HG03571 (cell line): Measurements from ENCODE around the gene GGA3.
"Not testable (repeated sequence)": the region's sequence is repeated elsewhere in the genome, so short reads cannot be mapped to it uniquely, and the experiment has no call there.

Experiments
- ATAC-seq: cut with Tn5 transposase; IDR thresholded peaks from one replicate; pipeline ENCODE4 v1.9.1; 2021; ENCODE audit not compliant: unreplicated experiment

The GGA3 gene, protein sequence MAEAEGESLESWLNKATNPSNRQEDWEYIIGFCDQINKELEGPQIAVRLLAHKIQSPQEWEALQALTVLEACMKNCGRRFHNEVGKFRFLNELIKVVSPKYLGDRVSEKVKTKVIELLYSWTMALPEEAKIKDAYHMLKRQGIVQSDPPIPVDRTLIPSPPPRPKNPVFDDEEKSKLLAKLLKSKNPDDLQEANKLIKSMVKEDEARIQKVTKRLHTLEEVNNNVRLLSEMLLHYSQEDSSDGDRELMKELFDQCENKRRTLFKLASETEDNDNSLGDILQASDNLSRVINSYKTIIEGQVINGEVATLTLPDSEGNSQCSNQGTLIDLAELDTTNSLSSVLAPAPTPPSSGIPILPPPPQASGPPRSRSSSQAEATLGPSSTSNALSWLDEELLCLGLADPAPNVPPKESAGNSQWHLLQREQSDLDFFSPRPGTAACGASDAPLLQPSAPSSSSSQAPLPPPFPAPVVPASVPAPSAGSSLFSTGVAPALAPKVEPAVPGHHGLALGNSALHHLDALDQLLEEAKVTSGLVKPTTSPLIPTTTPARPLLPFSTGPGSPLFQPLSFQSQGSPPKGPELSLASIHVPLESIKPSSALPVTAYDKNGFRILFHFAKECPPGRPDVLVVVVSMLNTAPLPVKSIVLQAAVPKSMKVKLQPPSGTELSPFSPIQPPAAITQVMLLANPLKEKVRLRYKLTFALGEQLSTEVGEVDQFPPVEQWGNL

DNA sequence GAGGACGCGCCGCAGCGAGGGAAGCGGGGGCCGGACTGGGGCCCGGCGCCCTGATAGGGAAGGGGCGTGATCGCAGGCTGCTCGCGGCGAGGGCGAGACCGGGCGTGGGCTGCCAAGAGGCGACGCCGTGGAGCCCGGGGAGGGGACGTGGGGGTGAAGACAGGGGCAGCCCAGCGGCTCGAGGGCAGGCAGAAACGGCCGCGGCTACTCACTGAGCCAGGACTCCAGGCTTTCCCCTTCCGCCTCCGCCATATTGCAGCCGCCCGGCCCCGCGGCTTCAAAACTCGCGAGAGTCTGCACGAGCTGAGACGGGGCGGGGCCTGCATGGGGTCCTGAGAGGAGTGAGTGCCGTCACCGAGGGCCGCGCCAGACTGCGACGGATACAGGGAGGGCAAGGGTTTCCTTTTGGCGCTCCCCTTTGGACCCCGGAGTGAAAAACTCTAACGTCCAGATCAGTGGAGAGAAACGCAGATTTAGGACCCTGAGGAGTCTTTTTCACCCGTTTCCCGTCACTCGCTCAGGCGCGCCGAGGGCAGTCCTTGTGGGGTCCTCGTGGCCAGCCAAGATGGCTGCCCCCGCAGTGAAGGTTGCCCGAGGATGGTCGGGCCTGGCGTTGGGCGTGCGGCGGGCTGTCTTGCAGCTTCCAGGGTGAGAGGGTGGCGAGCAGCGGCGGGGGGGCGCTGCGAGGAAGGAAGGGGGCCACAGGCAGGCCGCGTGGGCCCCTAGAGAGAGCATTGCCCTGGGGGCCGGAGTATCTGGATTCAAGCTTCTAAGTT, at the start of gene GGA3, which contains the start of gene MRPS7:
GGA3 (minus strand) TSS at position 271 of the 776 bp plus-strand sequence; CDS start at position 252, 19 bp downstream.
MRPS7 (plus strand) TSS at position 544 of the 776 bp plus-strand sequence; CDS start at position 566, 22 bp downstream.
- peak; percentile 83 for ATAC-seq

DNA sequence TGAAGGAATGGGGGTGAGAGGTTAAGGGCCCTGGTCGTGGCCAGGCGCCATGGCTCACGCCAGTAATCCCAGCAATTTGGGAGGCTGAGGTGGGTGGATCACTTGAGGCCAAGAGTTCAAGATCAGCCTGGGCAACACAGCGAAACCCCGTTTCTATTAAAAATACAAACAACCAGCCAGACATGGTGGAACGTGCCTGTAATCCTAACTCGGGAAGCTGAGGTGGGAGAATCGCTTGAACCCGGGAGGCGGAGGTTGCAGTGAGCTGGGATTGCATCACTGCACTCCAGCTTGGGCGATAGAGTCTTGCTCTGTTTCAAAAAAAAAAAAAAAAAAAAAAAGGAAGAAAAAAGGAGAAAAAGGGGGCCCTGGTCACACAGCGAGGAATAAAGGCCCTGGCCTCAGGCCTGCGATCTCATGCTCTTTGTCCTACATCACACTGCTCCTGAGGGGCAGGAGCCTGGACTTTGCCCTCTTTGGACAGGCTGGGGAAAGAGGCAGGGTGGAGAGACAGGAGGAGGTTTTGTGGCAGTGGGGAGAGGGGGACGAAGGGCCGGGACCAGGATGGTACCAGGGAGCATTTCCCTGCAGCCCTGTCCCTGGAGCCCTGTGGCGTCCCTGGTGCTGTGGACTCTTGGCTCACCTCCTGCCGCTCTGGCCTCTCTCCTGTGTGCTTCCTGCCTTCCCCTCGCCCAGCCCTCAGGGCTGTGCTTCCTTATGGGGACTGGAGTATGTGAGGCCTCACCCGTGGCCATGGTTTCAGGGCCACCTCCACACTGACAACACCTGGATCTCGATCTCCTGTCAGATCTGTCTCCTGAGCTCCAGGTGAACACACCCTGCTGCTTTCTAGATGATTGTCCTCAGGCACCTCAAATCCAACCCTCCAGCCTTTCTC, 47.6 kb upstream of the GGA3 start:
- no peak for ATAC-seq

DNA sequence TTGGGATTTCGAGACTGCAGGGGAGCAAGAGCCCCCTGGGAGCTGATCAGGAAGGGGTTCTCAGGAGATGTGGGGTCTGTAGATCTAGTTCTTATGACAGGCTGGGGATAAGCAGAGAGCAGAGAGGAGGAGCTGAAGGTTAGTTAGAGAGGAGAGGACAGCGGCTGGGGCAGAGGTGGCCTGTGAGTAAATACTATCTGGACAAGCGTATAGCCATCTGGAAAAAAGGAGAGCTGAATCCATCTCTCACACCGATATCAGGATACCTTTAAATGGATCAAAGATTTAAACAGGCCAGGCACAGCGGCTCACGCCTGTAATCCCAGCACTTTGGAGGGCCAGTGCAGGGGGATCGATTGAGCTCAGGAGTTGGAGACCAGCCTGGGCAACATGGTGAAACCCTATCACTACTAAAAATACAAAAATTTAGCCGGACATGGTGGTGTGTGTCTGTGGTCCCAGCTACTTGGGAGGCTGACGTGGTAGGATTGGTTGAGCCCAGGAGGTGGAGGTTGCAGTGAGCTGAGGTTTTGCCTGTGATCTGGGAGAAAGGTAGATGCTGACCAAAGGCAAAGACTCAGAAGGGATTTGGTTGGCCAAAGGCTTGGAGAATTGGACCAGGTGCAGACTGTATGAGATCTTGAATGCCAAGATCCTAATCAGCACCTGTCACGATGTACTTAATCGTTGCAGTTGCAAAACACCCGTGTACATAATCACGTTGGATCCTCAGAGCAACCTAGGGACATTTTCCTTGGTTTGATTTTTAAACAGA, 46.7 kb upstream of the GGA3 start:
- no peak for ATAC-seq

DNA sequence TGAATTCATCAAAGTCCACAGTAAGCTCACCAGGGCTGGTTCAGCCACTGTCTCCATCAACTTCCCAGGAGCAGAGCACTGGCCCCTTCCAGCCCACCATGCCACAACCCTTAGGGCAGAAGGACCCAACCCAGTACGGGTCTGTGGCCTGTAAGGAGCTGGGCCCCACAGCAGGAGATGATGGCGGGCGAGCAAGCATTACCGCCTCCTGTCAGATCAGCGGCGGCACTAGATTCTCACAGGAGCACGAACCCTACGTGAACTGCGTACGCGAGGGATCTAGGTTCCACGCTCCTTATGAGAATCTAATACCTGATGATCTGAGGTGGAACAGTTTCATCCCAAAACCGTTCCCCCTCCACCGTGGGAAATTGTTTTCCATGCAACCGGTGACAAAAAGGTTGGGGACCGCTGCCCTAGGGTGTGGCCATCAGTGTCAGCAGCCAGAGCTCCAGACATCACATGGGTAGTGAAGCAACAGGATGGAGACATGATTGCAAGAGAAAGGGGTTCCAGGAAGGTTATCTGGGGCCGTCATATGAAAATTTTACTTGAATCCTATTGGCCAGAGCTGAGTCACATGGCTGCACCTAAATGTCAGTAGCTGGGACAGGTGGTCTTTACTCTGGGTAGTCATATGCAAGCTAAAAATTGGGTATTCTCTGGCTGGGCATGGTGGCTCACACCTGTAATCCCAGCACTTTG, 40.2 kb upstream of the GGA3 start:
- ATAC-seq: no peak

DNA sequence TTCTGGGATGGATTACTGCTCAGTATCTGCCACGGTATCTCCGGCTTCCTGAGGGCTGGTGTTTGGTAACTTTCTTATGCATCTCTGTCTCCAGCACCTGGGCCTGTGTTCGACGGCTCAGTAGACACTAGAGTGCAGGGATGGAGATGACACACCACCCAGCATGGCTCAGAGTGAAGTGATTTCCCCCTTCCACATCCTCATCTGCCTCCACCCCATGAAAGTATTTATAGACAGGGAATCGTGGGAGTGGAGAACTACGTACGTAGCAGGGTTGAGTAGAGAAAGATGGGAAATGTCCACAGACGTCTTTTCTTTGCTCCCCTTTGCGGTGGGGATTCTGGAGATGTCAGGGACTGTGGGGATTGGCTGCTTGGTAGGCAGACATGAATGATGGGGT, 39.6 kb upstream of the GGA3 start:
- ATAC-seq: no peak

DNA sequence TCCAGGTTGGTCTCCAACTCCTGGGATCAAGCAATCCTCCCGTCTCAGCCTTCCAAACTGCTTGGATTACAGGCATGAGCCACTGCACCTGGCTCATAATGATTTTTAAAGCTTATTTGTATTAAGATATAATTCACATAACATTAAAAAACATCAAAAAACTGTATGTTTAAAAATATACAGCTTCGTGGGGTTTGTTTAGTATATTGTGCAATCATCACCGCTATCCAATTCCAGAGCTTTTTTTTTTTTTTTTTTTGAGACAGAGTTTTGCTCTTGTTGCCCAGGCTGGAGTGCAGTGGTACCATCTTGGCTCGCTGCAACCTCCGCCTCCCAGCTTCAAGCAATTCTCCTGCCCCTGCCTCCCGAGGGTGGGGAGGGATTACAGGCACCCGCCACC, 38.9 kb upstream of the GGA3 start:
- no peak for ATAC-seq

DNA sequence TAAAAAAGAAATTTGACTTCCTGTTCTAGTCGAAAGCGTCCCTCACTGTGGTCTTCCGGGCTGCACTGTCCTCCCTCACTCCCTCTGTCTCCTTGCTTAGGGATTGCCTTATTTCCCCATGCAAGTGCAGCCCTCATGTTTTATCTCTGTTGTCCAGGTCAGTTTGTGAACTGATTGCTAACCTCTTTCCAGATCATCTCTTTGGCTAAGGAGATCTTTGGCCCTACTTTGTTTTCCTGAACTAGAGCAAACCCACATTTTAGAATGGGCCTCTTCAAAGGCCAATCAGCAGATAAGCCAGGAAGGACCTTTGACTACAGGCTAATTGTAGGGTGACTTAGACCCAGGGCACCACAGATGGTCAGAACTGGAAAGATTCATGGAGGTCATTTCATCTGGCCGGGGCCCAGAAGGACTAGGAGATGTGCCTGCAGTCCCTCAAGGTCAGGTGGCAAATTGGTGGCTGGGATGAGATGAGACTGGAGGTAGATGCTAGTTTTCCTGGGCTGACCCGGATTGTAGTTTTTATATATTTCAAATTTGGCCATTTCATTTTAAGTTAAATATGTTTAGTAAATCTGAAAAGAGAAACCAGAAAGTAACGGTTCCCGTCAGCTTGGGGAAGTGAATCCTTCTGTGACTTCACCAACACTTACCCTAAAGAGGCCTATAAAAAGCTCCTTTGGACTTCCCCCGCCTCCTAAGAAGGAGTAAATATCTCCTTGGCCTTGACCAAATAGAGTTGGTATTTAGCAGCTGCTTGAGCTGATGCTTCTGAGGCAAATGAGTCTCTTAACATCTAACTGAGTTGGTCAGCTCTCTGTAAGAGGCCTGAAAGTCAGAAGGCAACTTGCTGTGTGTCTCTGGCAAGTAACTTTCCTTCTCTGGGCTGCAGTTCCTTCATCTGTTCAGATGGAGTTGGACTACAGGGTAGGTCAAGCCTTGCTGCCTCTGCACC, 34.1 kb upstream of the GGA3 start:
- peak; percentile 63 for ATAC-seq

DNA sequence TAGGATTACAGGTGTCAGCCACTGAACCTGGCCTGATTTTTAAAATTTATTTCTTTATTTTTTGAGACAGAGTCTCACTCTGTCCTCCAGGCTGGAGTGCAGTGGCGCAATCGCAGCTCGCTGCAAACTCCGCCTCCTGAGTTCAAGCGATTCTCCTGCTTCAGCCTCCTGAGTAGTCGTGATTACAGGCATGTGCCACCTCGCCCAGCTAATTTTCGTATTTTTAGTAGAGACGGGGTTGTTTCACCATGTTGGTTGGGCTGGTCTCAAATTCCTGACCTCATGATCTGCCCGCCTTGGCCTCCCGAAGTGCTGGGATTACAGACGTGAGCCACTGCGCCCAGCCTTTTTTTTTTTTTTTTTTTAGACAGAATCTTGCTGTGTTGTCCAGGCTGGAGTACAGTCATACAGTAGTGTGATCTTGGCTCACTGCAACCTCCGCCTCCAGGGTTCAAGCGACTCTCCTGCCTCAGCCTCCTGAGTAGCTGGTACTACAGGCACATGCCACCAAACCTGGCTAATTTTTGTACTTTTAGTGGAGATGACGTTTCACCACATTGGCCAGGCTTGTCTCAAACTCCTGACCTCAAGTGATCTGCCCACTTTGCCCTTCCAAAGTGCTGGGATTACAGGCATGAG, 31.5 kb upstream of the GGA3 start:
- not testable (repeated sequence) for ATAC-seq

DNA sequence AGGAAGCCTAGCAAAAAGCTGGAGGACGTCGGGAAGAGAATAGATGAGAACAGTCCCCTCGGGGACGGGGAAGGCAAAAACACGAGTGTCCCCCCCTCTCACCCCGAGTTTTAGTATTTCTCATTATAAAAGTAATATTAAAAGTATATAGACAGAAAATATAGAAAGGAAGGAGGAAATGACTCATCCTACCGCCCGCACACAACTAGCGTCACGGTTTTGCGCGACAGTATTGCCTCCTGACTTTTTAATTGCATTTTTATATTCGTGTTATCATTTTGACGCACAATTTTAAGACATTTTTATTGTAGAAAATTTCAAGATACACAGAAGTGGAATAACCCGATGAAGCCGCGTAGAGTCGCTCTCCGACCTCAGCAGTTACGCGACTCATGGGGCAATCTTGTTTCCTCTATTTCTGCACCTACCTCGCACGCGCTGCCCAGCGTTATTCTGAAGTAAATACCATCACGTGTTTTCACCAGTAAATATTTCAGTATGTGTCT, 28.5 kb upstream of the GGA3 start:
- ATAC-seq: peak; percentile 21

DNA sequence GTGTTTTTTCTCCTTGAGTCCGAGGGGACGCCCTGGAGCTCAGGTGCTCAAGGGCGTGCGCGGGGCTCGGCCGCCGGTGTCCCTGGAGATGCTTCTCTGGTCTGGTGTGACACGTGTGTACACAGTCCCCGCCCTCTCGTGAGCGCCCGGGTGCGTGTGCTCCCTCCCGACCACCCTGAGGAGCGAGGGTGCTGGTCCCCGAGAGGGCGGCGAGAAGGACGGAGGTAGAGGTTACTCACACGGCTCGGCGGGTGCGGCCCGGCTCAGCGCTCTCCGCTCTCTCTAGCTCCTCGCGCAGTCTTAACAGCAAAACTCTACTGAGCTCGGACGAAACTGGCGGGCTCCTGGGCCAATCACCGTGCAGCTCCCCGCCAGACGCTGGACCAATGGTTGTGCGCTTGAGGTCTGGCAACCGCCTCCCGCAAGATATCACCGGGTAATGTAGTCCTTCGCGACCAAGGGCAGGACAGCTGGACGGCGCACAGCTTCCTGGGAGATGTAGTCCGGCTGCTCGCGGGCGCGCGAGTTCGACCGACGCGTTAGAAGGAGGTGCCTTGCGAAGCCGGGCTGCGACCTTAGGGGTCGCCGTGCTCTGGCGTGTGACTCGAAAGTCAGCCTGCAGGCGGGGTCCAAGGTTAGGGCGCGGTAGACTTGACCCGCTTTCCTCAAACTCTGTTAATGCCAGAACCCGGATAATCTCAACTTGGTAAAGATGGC, 27.9 kb upstream of the GGA3 start, which contains the start of gene SLC25A19:
SLC25A19 (minus strand) TSS at position 319 of the 717 bp plus-strand sequence. CDS start 2,669 bp downstream, outside the sequence.
- ATAC-seq: peak; percentile 91

DNA sequence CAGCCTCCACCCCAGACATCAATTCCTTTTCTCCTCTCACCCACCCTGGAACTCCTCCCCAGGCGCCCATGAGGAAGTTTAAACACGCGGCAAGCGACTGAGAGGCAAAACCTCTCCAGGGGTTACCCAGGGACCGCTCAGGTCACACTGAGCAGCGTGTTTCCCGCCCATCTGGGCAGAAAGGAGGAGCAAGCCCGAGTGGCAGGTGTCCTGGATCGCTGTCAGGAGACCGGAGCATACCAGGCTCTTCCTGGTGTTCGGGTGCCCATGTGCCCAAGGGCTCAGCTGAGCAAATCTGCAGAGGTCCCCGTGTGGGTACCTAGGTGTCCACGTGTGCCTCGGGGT, 27.3 kb upstream of the GGA3 start:
- peak; percentile 2 for ATAC-seq

DNA sequence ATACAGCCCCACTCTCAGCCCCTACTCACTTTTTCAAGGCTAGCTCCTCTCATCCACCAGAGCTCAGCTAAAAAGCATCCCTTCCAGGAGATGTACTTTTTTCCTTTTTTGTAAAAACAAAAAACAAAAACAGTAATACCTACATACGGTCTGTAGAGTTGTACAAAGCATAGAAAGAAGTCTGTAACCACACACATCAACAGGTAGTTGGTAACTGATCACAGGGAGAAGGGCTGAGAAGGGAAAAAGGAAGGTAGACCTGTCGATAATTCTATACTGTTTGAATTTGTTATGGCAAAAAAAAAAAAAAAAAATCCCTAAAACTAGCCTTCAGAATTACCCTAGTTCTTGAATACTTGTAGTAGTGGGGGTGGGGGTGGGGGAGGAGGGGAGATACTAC, 27.0 kb upstream of the GGA3 start:
- ATAC-seq: no peak

DNA sequence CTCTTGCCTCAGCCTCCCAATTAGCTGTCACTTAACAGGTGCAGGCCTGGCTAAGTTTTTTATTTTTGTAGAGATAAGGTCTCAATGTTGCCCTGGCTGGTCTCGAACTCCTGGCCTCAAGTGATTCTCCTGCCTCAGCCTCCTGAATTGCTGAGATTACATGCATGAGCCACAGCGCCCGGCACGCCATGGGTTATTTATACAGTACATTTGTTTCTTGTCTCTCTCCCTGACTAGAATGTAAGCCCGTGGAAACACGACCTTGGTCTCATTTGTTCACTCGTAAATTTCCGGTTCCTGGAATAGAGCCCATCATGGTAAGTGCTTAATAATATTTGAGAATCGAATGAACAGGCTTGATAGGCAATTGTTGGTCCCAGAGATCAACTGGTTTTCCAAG, 25.8 kb upstream of the GGA3 start:
- ATAC-seq: no peak

DNA sequence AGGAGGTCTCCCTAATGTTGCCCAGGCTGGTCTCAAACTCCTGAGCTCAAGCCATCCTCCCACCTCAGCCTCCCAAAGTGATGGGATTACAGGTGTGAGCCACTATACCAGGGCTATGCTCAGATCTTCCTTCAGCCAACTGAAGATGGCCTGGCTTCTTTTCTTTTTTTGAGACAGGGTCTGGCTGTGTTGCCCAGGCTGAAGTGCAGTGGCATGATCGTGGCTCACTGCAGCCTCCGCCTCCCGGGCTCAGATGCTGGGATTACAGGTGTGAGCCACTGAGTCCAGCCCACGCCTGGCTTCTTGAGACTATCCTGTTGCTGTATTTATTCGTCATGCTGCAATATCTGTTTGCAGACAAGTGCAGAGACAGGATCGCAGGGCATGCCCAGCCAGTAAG, 23.7 kb upstream of the GGA3 start:
- no peak for ATAC-seq

DNA sequence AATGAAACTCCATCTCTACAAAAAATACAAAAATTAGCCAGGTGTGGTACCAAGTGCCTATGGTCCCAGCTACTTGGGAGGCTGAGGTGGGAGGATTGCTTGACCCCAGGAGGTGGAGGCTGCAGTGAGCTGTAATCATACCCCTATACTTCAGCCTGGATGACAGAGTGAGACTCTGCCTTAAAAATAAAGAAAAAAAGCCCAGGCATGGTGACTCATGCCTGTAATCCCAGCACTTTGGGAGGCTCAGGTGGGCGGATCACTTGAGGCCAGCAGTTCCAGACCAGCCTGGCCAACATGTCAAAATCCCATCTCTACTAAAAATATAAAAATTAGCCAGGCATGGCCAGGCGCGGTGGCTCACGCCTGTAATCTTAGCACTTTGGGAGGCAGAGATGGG, 18.8 kb upstream of the GGA3 start:
- ATAC-seq: not testable (repeated sequence)

DNA sequence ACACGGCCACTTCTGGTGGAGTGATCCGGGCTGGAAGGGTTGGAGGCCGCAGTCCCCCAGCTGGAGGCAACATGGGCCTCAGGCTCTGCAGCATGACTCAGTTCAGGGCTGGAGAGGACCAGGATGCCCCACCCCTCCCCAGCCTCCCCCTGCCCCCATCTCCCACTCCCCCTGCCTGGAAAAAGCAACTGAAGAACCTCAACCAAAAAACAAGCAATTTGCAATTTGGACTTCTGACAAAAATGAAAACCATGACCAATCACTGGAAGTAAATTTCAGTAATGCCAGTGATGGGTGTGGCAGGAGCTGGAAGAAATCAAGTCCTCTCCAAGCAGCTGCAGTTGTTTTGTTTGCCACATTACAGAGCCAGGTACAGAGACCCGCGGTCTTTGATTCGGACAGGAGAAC, 16.3 kb upstream of the GGA3 start:
- no peak for ATAC-seq
